ENCODE measurements around the gene SUN5.

SUN5 gene

GRCh38 chr20:33022694-33023438, 18.6 kb upstream of the SUN5 start:
- Mint-ChIP-seq H3K4me1 (ENCODE audit: low read depth) (no peaks in the 10 kb centered on the region), H3K36me3 (ENCODE audit: low read depth) (no peaks in the 10 kb centered on the region), H3K27ac (no peak overlapping the region), H3K9me3 (no peaks in the 10 kb centered on the region), H3K27me3 (no peaks in the 10 kb centered on the region), H3K4me3 (no peak overlapping the region)
- no peak for DNase-seq

- Mint-ChIP-seq H3K36me3 (ENCODE audit: low read depth) (no peaks in the 10 kb centered on the region), H3K4me3 (no peak overlapping the region), H3K27ac (no peak overlapping the region), H3K27me3 (no peaks in the 10 kb centered on the region), H3K4me1 (ENCODE audit: low read depth) (no peaks in the 10 kb centered on the region), H3K9me3 (no peaks in the 10 kb centered on the region)
- DNase-seq = no peak
Observed at GRCh38 chr20:33022289-33022688, 18.1 kb upstream of the SUN5 start.

GRCh38 chr20:33021879-33022278, 17.6 kb upstream of the SUN5 start:
- Mint-ChIP-seq H3K27ac (no peak overlapping the region), H3K4me1 (ENCODE audit: low read depth) (no peaks in the 10 kb centered on the region), H3K4me3 (no peak overlapping the region), H3K27me3 (no peaks in the 10 kb centered on the region), H3K36me3 (ENCODE audit: low read depth) (no peaks in the 10 kb centered on the region), H3K9me3 (no peaks in the 10 kb centered on the region)
- no peak for DNase-seq

GRCh38 chr20:33020278-33021161, 16.3 kb upstream of the SUN5 start:
- Mint-ChIP-seq H3K27ac (no peak overlapping the region), H3K4me3 (no peak overlapping the region), H3K27me3 (no peaks in the 10 kb centered on the region), H3K9me3 (no peaks in the 10 kb centered on the region), H3K4me1 (ENCODE audit: low read depth) (peaks cover 3% of the 10 kb centered on the region), H3K36me3 (ENCODE audit: low read depth) (no peaks in the 10 kb centered on the region)
- DNase-seq = no peak

GRCh38 chr20:33019465-33020277, 15.4 kb upstream of the SUN5 start:
- H3K36me3 Mint-ChIP-seq (ENCODE audit: low read depth) = no peaks in the 10 kb centered on the region
- H3K27me3 Mint-ChIP-seq = no peaks in the 10 kb centered on the region
- no peak overlapping the region for H3K27ac Mint-ChIP-seq
- H3K4me3 Mint-ChIP-seq = no peak overlapping the region
- no peak for DNase-seq
- H3K9me3 Mint-ChIP-seq = no peaks in the 10 kb centered on the region
- H3K4me1 Mint-ChIP-seq (ENCODE audit: low read depth) = peaks cover 3% of the 10 kb centered on the region

GRCh38 chr20:33018169-33018931, 14.1 kb upstream of the SUN5 start:
- no peak overlapping the region for H3K4me3 Mint-ChIP-seq
- no peak for DNase-seq
- no peaks in the 10 kb centered on the region for H3K36me3 Mint-ChIP-seq (ENCODE audit: low read depth)
- peaks cover 3% of the 10 kb centered on the region for H3K4me1 Mint-ChIP-seq (ENCODE audit: low read depth)
- H3K27me3 Mint-ChIP-seq = no peaks in the 10 kb centered on the region
- H3K9me3 Mint-ChIP-seq = no peaks in the 10 kb centered on the region
- H3K27ac Mint-ChIP-seq = no peak overlapping the region

- peaks cover 3% of the 10 kb centered on the region for H3K4me1 Mint-ChIP-seq (ENCODE audit: low read depth)
- H3K27ac Mint-ChIP-seq = no peak overlapping the region
- no peak for DNase-seq
- H3K36me3 Mint-ChIP-seq (ENCODE audit: low read depth) = no peaks in the 10 kb centered on the region
- no peak overlapping the region for H3K4me3 Mint-ChIP-seq
- H3K27me3 Mint-ChIP-seq = no peaks in the 10 kb centered on the region
- no peaks in the 10 kb centered on the region for H3K9me3 Mint-ChIP-seq
Observed at GRCh38 chr20:33017542-33017941, 13.3 kb upstream of the SUN5 start.

- Mint-ChIP-seq H3K4me3 (no peak overlapping the region), H3K27ac (no peak overlapping the region), H3K27me3 (no peaks in the 10 kb centered on the region)
Observed at GRCh38 chr20:33016581-33017109, 12.4 kb upstream of the SUN5 start.

GRCh38 chr20:33015700-33016580, 11.7 kb upstream of the SUN5 start:
- Mint-ChIP-seq H3K4me3 (no peak overlapping the region), H3K4me1 (ENCODE audit: low read depth) (peaks cover 3% of the 10 kb centered on the region), H3K9me3 (no peaks in the 10 kb centered on the region), H3K27me3 (no peaks in the 10 kb centered on the region), H3K27ac (no peak overlapping the region), H3K36me3 (ENCODE audit: low read depth) (no peaks in the 10 kb centered on the region)
- DNase-seq = no peak

More at GRCh38 chr20:33016581-33017109, 12.4 kb upstream of the SUN5 start:
- Mint-ChIP-seq H3K36me3 (ENCODE audit: low read depth) (no peaks in the 10 kb centered on the region), H3K9me3 (no peaks in the 10 kb centered on the region), H3K4me1 (ENCODE audit: low read depth) (peaks cover 3% of the 10 kb centered on the region)
- DNase-seq = no peak

GRCh38 chr20:33015114-33015484, 10.9 kb upstream of the SUN5 start:
- no peaks in the 10 kb centered on the region for H3K9me3 Mint-ChIP-seq
- no peaks in the 10 kb centered on the region for H3K27me3 Mint-ChIP-seq
- H3K27ac Mint-ChIP-seq = no peak overlapping the region

GRCh38 chr20:33014336-33015113, 10.3 kb upstream of the SUN5 start:
- Mint-ChIP-seq H3K36me3 (ENCODE audit: low read depth) (no peaks in the 10 kb centered on the region), H3K27me3 (no peaks in the 10 kb centered on the region), H3K9me3 (no peaks in the 10 kb centered on the region), H3K27ac (no peak overlapping the region), H3K4me1 (ENCODE audit: low read depth) (peaks cover 3% of the 10 kb centered on the region), H3K4me3 (no peak overlapping the region)
- no peak for DNase-seq

More at GRCh38 chr20:33015114-33015484, 10.9 kb upstream of the SUN5 start:
- Mint-ChIP-seq H3K36me3 (ENCODE audit: low read depth) (no peaks in the 10 kb centered on the region), H3K4me3 (no peak overlapping the region), H3K4me1 (ENCODE audit: low read depth) (peaks cover 3% of the 10 kb centered on the region)
- DNase-seq = no peak

GRCh38 chr20:33013701-33014326, 9.6 kb upstream of the SUN5 start:
- Mint-ChIP-seq H3K9me3 (no peaks in the 10 kb centered on the region), H3K4me3 (no peak overlapping the region), H3K27me3 (no peaks in the 10 kb centered on the region)

More at GRCh38 chr20:33013701-33014326, 9.6 kb upstream of the SUN5 start:
- DNase-seq = no peak
- Mint-ChIP-seq H3K4me1 (ENCODE audit: low read depth) (peaks cover 3% of the 10 kb centered on the region), H3K36me3 (ENCODE audit: low read depth) (no peaks in the 10 kb centered on the region), H3K27ac (no peak overlapping the region)

All from activated T-cell treated with anti-CD3 and anti-CD28 coated beads, Interleukin-2, amount 50 U/mL, for 24 hours (primary cell).